Neural progenitor cell (in vitro differentiated cells): ENCODE results near the gene OS9.

Experiments used
- CTCF ChIP-seq: fragments of 200-600 bp; sonication (generic); IDR thresholded peaks from 2 replicates; pipeline ENCODE4 v1.5.1; 2017; ENCODE audit warnings: antibody characterized with exemption, mild to moderate bottlenecking
- EZH2 ChIP-seq: fragments of 200-600 bp; sonication (generic); IDR thresholded peaks from 2 replicates; pipeline ENCODE4 v1.6.1; 2017; ENCODE audit warnings: antibody characterized with exemption, mild to moderate bottlenecking, moderate library complexity

- TF ChIP-seq EZH2 (no peak), CTCF (no peak)
Observed at GRCh38 chr12:57755194-57755453, 61.2 kb downstream of the OS9 start.
